GM18870 (cell line): ENCODE results near the gene RHEX.
"Not testable (repeated sequence)": the region's sequence is repeated elsewhere in the genome, so short reads cannot be mapped to it uniquely, and the experiment has no call there.

Experiments used
- ATAC-seq: cut with Tn5 transposase; IDR thresholded peaks from one replicate; pipeline ENCODE4 v1.9.1; 2021; ENCODE audit warnings: moderate library complexity; ENCODE audit not compliant: unreplicated experiment

The RHEX gene

DNA sequence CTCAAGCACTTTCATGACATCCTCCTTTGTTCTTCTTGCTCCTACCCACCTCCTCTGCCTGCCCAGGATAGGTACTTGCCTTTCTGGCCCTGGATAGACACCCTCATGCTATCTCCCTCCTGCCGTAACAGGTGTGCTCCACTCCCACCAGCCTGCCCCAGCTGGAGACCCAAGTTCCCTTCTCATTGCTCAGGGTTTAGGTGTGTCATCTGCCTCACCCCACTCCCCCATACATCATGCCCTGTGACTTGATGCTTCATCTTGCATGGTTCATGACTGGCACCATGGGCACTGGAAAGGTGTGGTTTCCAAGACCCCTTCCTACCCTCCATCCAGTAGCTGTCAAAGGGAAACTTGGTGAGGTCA lies 5.9 kb downstream of the RHEX start:
- ATAC-seq, result no peak

- ATAC-seq, result no peak
These were observed 6.5 kb downstream of the RHEX start for GRCh38 chr1:206059355-206059915.

- no peak for ATAC-seq
These were observed 7.9 kb downstream of the RHEX start for GRCh38 chr1:206060844-206061243.

DNA sequence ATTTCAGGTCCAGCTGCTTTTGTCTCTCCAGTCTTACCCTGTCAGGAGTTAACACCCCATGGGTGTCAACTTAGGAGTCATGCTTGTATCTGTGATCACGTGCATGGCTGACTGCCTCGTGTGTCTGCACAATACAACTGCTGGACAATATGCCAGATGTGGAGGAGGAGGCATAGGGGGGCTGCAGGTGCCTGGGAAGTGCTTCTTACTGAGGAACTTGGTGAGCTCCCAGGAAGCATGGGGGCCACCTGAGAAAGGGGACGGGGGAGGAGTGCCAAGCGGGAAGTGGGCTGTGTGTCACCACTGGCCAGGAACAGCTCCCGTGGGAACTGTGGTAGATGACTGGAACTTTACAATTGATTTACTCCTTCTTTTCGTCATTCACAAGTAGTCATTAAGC lies 9.5 kb downstream of the RHEX start:
- ATAC-seq, result no peak

DNA sequence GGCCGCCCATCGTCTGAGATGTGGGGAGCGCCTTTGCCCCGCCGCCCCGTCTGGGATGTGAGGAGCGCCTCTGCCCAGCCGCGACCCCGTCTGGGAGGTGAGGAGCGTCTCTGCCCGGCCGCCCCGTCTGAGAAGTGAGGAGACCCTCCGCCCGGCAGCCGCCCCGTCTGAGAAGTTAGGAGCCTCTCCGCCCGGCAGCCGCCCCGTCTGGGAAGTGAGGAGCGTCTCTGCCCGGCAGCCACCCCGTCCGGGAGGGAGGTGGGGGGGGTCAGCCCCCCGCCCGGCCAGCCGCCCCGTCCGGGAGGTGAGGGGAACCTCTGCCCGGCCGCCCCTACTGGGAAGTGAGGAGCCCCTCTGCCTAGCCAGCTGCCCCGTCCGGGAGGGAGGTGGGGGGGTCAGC lies 11.0 kb downstream of the RHEX start:
- not testable (repeated sequence) for ATAC-seq

- ATAC-seq, result not testable (repeated sequence)
These were observed 11.5 kb downstream of the RHEX start for GRCh38 chr1:206064501-206064900.

- ATAC-seq, result no peak
These were observed 12.7 kb downstream of the RHEX start for GRCh38 chr1:206065547-206066145.

DNA sequence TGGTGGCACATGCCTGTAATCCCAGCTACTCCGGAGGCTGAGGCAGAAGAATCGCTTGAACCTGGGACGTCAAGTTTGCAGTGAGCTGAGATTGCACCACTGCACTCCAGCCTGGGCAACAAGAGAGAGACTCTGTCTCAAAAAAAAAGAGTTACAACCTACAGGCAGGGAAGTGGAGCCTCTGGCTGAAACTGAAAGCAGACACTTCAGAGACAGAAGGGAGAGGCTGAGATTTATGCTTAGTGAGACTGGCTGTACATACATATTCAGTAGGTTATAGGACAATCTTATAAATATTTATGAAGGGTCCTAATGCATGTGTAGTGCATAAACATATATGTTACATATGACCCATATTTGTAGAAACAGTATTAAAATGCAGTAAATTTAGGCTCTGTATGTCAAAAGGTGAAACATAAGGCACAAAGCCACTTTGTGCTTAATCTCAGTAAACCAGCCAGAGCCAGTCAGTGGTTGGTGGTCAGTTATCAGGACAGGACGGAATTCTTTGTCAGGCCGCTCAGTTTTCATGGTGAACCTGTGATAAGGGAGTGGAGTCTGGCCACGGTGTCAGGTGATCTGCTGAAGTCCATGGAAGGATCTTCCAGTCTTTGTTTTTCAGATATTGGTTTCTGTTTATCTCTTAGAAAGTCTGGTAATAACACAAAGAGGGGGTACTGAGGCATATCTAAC lies 13.7 kb downstream of the RHEX start:
- peak; percentile 86 for ATAC-seq

- ATAC-seq, result no peak
These were observed 14.7 kb downstream of the RHEX start for GRCh38 chr1:206067486-206068227.

GRCh38 chr1:206068314-206068713 lies 15.3 kb downstream of the RHEX start:
- no peak for ATAC-seq

- no peak for ATAC-seq
These were observed 17.8 kb downstream of the RHEX start for GRCh38 chr1:206070627-206071304.

- no peak for ATAC-seq
These were observed 21.9 kb downstream of the RHEX start for GRCh38 chr1:206074839-206075238.

- no peak for ATAC-seq
These were observed 23.1 kb downstream of the RHEX start for GRCh38 chr1:206075786-206076755.

DNA sequence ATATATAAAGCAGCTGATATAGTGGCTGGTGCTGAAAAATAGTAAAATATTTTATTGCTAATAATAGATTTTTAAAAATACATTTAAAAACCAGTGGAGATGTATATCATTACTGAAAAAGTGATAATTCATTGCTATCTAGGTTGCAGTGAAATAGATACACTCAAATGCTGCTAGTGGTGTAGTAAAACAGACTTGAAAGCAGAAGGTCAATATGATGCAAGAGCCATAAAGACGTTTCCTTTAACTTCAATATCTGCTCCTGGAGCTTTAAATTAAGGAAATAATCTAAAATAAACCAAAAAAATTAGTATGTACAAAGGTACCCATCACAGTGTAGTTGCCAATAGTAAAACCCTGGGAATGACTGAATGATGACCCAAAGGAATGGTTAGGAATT lies 26.2 kb downstream of the RHEX start:
- no peak for ATAC-seq

DNA sequence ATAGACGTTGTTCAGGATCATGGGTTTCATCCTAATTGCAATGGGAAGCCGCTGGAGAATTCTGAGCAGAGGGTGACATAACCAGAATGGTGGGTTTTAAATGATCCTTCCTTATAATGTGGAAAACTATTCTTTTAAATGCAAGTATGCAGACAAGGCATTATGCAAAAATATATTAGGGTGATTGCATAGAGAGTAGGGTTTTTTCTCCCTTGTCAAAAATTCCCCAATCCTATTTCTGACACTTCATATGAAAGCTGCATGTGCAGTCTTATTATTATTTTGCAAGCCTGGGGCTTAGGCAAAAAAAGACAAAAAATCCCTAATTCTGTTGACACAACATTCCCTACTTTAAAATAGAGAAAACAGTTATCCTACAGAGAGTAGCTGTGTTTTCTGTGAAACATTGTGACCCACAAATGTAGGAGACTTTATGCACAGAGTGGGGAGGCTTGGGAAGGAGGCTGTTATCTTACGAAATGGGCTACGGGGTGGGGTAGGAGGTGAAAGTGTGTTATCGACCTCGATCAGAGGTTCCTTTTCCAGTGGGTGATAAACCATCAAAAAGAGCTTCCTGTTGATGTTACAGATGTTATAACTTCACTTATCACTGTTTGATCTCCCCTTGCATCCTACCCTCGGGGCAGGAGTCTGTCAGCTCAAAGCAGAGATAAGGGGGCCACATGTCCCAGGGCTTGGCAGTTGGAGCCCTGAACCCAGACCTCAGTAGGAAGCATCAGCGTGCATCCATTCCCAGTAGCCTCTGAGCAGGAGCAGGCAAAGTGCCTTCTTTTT lies 27.2 kb downstream of the RHEX start:
- ATAC-seq, result no peak

- ATAC-seq, result no peak
These were observed 28.9 kb downstream of the RHEX start for GRCh38 chr1:206081856-206082255.

GRCh38 chr1:206082831-206083695 lies 30.1 kb downstream of the RHEX start:
- ATAC-seq, result no peak

DNA sequence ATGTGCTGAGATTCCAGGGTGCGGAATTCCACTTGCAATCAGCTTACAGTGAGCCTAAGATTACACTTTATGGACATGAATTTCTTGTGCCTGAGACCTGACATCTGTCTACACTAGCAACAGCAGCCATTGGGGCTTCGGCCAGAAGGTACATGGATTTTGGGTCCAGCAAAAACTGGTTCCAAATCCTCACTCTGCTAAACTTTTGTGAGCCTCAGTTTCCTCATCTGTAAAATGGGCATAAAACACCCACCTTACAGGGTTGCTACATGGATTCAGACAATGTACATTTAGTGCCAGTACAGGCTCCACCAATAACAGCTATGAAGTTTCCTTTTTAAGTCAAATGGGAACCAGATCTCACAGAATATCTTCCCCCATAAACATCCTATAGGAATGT lies 30.8 kb downstream of the RHEX start:
- no peak for ATAC-seq
